ENCODE measurements around the gene PRSS36. TPM values are rescaled to one million over a fixed set of nuclear protein-coding genes. Genes with fewer than 3 reads are reported as not detected.

Gene PRSS36
- total RNA-seq, 1 experiment from 2014 or later, result 0.66 TPM

DNA sequence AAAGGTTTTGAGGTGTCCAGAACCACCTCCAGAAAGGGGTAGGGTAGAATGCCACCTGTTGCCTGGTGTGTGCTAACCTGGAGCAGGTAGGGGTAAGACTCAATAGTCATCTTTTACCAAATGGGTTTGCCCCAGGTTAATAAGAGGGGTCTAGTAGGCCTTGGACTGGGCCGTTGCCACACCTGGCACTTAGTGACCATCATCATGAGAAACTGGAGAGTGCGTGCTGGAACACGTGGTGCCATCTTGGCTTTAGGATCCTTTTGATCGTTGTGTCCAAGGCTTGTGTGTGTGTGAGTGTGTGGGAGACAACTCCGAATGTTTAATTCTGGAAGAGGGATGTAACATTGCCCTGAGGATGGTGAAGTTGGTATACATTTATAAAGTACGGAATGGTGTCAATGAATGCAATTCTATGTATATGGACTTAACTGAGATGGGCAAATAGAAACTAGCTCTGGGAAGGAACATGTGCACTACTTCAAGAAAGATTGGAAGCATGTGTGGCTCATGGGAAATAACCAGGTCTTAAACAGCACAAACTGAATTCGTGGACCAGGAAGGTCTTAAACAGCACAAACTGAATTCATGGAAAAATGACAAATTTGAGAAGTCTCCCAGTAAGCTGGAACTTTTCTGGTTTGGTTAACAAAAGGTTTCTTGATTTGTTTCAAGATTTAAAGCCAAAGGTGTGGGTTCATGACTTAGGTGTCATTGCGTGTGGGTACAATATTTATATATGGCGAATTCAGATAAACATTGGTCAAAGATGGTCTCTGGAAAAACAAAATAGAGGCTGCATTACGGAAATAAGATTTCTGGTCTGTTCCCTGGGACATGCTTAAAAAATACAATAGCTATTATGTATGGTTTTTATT, 37.3 kb upstream of the PRSS36 start:
- H2AK5ac ChIP-seq (ENCODE audit: insufficient read length, low read length), result no peak overlapping the region
- no peaks in the 10 kb centered on the region for H3K27me3 ChIP-seq (ENCODE audit: insufficient read depth, low read length)
- H3K4me3 Mint-ChIP-seq, result peak overlapping the region in 1 of 2 experiments; percentile 19; a peak in 2 of 5 replicates
- H3K27ac Mint-ChIP-seq, result peak overlapping the region in 2 of 3 experiments; percentile 9 to 26; a peak in 3 of 7 replicates
- peak overlapping the region; percentile 4 for H3K23ac ChIP-seq (ENCODE audit: insufficient read length, low read depth, low read length)
- H3K79me2 ChIP-seq (ENCODE audit: insufficient read depth, low read length), result peaks cover 27% of the 10 kb centered on the region
- peaks cover 19% of the 10 kb centered on the region for H3K79me1 ChIP-seq (ENCODE audit: insufficient read depth, low read depth, low read length, poor library complexity, severe bottlenecking)
- H3K9ac ChIP-seq (ENCODE audit: extremely low read depth, insufficient read length, low read length), result no peak overlapping the region
- H2BK12ac ChIP-seq (ENCODE audit: insufficient read length, low read depth, low read length), result no peak overlapping the region
- no peaks in the 10 kb centered on the region for H3K23me2 ChIP-seq (ENCODE audit: insufficient read length, low read depth, low read length, poor library complexity, severe bottlenecking)
- TF ChIP-seq, protein P1, sequence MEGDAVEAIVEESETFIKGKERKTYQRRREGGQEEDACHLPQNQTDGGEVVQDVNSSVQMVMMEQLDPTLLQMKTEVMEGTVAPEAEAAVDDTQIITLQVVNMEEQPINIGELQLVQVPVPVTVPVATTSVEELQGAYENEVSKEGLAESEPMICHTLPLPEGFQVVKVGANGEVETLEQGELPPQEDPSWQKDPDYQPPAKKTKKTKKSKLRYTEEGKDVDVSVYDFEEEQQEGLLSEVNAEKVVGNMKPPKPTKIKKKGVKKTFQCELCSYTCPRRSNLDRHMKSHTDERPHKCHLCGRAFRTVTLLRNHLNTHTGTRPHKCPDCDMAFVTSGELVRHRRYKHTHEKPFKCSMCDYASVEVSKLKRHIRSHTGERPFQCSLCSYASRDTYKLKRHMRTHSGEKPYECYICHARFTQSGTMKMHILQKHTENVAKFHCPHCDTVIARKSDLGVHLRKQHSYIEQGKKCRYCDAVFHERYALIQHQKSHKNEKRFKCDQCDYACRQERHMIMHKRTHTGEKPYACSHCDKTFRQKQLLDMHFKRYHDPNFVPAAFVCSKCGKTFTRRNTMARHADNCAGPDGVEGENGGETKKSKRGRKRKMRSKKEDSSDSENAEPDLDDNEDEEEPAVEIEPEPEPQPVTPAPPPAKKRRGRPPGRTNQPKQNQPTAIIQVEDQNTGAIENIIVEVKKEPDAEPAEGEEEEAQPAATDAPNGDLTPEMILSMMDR (conservative IDR thresholded peaks at IDR 0.05), result no peak
- H3K27me3 Mint-ChIP-seq (ENCODE audit: low read depth), result peaks cover 4% of the 10 kb centered on the region; the same call in 1 of the 2 replicates
- H3K18ac ChIP-seq (ENCODE audit: insufficient read length, low read depth, low read length), result no peak overlapping the region
- peak overlapping the region; percentile 3 for H4K5ac ChIP-seq (ENCODE audit: insufficient read length, low read depth, low read length)
- H2BK120ac ChIP-seq (ENCODE audit: low read depth, low read length, poor library complexity, severe bottlenecking), result no peak overlapping the region
- no peaks in the 10 kb centered on the region for H4K20me1 ChIP-seq (ENCODE audit: control insufficient read depth, insufficient read depth, insufficient read length)
- H2BK5ac ChIP-seq (ENCODE audit: insufficient read length, low read length), result no peak overlapping the region
- no peaks in the 10 kb centered on the region for H3K9me3 ChIP-seq (ENCODE audit: control insufficient read depth, low read depth, low read length)
- H3K4me1 ChIP-seq (ENCODE audit: insufficient read depth, low read length), result no peaks in the 10 kb centered on the region
- no peak overlapping the region for H4K91ac ChIP-seq (ENCODE audit: insufficient read length, low read depth, low read length)
- DNase-seq, result no peak
- WGBS (ENCODE audit: extremely low coverage, insufficient read length, low lambda C conversion rate), result no CpG with 5 or more reads among the region's 10 CpGs
- no peak overlapping the region for H3K4ac ChIP-seq (ENCODE audit: low read depth, low read length)
- H3K27ac ChIP-seq (ENCODE audit: insufficient read length, low read depth, low read length), result no peak overlapping the region
- no peak overlapping the region for H4K8ac ChIP-seq (replicated peaks; ENCODE audit: insufficient read length, low read depth, low read length)
- H2AFZ ChIP-seq (ENCODE audit: low read length), result no peak overlapping the region
- no peaks in the 10 kb centered on the region; a peak in 1 of 5 replicates for H3K9me3 Mint-ChIP-seq
- H3K4me2 ChIP-seq (ENCODE audit: insufficient read depth, insufficient read length, low read length), result no peak overlapping the region
- H3K4me1 Mint-ChIP-seq, result peaks cover 24 to 29% of the 10 kb centered on the region in 2 experiments
- no peak overlapping the region for H3T11ph ChIP-seq (ENCODE audit: low read length)
- H3K36me3 Mint-ChIP-seq (ENCODE audit: insufficient read depth in 1 of 3, low read depth in 3 of 3), result peaks cover 97 to 100% (median 99%) of the 10 kb centered on the region in 3 experiments
- H3K56ac ChIP-seq (ENCODE audit: insufficient read length, low read depth, low read length), result no peak overlapping the region
- no peak overlapping the region for H3K14ac ChIP-seq (ENCODE audit: insufficient read depth, low read length)
- H2BK20ac ChIP-seq (ENCODE audit: low read depth, low read length, poor library complexity, severe bottlenecking), result no peak overlapping the region
- no peak overlapping the region for H2BK15ac ChIP-seq (ENCODE audit: low read depth, low read length)

Measured in H9 (cell line).